ENCODE data around the gene BPGM. TPM values are rescaled to one million over a fixed set of nuclear protein-coding genes. Genes with fewer than 3 reads are reported as not detected.

BPGM gene
- total RNA-seq, 4 donors from 2014 or later: 11.9 to 23.9 (median 15.7) TPM

- peaks cover 3 to 14% of the 10 kb centered on the region in 2 donors for H3K4me1 ChIP-seq
- no peaks in the 10 kb centered on the region for H3K27me3 ChIP-seq
- H3K27ac ChIP-seq: peak overlapping the region in 1 of 3 donors; percentile 6
- H3K9me3 ChIP-seq: no peaks in the 10 kb centered on the region
- H3K4me3 ChIP-seq (replicated peaks in 1 of 3): no peak overlapping the region
- DNase-seq: peak; percentile 60 to 64
- TF ChIP-seq POLR2A (IDR thresholded peaks at IDR 0.05) (no peak), CTCF (IDR thresholded peaks at IDR 0.05) (peak; percentile 80 to 94 (median 85))
- 31 to 37% methylated on average over 14 of the region's 14 CpGs for WGBS, 2 donors
- intact Hi-C loops (cut with DNase I): loop anchor here (2.0 to 5.0 kb wide), 2 partner anchors 91 to 174 kb away; no protein-coding TSS in a partner anchor
- no peaks in the 10 kb centered on the region for H3K36me3 ChIP-seq
These were observed 40.4 kb upstream of the BPGM start for GRCh38 chr7:134605978-134606923.

GRCh38 chr7:134611611-134612151 lies 35.0 kb upstream of the BPGM start:
- no peak overlapping the region for H3K27ac ChIP-seq
- WGBS, 2 donors: 89 to 91% methylated on average over 6 of the region's 6 CpGs
- intact Hi-C loops (cut with DNase I): no loop called here
- H3K27me3 ChIP-seq: no peaks in the 10 kb centered on the region
- H3K4me1 ChIP-seq: peaks cover 5 to 7% of the 10 kb centered on the region in 2 donors
- TF ChIP-seq CTCF (IDR thresholded peaks at IDR 0.05) (no peak), POLR2A (IDR thresholded peaks at IDR 0.05) (no peak)
- H3K4me3 ChIP-seq (replicated peaks in 1 of 3): no peak overlapping the region
- no peaks in the 10 kb centered on the region for H3K9me3 ChIP-seq
- H3K36me3 ChIP-seq: no peaks in the 10 kb centered on the region
- no peak for DNase-seq

- WGBS, 2 donors: 89 to 96% methylated on average over 2 of the region's 2 CpGs
- TF ChIP-seq POLR2A (IDR thresholded peaks at IDR 0.05) (no peak), CTCF (IDR thresholded peaks at IDR 0.05) (no peak)
- Histone ChIP-seq H3K27me3 (no peaks in the 10 kb centered on the region), H3K9me3 (no peaks in the 10 kb centered on the region), H3K36me3 (no peaks in the 10 kb centered on the region), H3K4me1 (peaks cover 5 to 7% of the 10 kb centered on the region in 2 donors), H3K4me3 (replicated peaks in 1 of 3) (no peak overlapping the region), H3K27ac (no peak overlapping the region)
- intact Hi-C loops (cut with DNase I): no loop called here
- DNase-seq: no peak
These were observed 34.5 kb upstream of the BPGM start for GRCh38 chr7:134612197-134612596.

- Histone ChIP-seq H3K27me3 (no peaks in the 10 kb centered on the region), H3K4me1 (peaks cover 5 to 7% of the 10 kb centered on the region in 2 donors), H3K27ac (peak overlapping the region in 2 of 3 donors; percentile 33 to 54), H3K36me3 (no peaks in the 10 kb centered on the region), H3K9me3 (no peaks in the 10 kb centered on the region), H3K4me3 (replicated peaks in 1 of 3) (no peak overlapping the region)
- DNase-seq: no peak
- no peak for TF ChIP-seq CTCF (IDR thresholded peaks at IDR 0.05)
- TF ChIP-seq POLR2A (IDR thresholded peaks at IDR 0.05): no peak
- intact Hi-C loops (cut with DNase I): no loop called here
- 4 to 9% methylated on average over 3 of the region's 3 CpGs for WGBS, 2 donors
These were observed 32.9 kb upstream of the BPGM start for GRCh38 chr7:134613623-134614347.

Data from thyroid gland (tissue), 4 donors.